Body of pancreas (tissue), 4 donors: ENCODE data around the gene LPP.

Experiments used
- POLR2A ChIP-seq, 3 donors: fragments of 450-650 bp; IDR thresholded peaks; one replicate each; pipeline ENCODE4 v1.6.1; 2016; ENCODE audit warnings: antibody characterized with exemption in 3 of 3, mild to moderate bottlenecking in 2 of 3
- TF ChIP-seq, protein P1 (sequence below), 7 experiments: fragments of 450-650 bp in 4 of 7; fragments of 200-600 bp in 3 of 7; sonication (generic) in 3 of 7; IDR thresholded peaks; one replicate each; pipeline ENCODE4 v1.5.1; 2016 to 2019; ENCODE audit warnings: antibody characterized with exemption in 7 of 7

DNA sequence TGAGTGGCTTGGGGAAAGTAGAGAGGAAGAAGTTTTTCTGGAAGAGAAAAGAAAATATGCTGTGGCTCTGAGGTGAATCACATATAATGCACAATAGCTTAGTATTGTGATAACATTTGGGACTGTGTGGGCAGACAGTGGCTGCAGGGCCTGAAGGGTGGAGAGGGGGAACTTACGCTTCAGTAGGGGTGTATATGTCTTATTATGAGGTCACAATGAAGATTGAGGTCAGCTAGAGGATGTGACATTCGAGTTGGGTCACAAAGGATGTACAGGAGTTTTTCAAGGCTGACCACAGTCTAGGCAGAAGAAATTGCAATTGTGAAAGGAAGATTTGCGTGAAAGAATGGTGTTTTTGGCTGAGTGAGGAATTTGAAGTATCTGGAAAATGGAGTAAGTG lies 414.8 kb downstream of the LPP start:
- TF ChIP-seq, protein P1, sequence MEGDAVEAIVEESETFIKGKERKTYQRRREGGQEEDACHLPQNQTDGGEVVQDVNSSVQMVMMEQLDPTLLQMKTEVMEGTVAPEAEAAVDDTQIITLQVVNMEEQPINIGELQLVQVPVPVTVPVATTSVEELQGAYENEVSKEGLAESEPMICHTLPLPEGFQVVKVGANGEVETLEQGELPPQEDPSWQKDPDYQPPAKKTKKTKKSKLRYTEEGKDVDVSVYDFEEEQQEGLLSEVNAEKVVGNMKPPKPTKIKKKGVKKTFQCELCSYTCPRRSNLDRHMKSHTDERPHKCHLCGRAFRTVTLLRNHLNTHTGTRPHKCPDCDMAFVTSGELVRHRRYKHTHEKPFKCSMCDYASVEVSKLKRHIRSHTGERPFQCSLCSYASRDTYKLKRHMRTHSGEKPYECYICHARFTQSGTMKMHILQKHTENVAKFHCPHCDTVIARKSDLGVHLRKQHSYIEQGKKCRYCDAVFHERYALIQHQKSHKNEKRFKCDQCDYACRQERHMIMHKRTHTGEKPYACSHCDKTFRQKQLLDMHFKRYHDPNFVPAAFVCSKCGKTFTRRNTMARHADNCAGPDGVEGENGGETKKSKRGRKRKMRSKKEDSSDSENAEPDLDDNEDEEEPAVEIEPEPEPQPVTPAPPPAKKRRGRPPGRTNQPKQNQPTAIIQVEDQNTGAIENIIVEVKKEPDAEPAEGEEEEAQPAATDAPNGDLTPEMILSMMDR (IDR thresholded peaks at IDR 0.05) = no peak
- TF ChIP-seq POLR2A (IDR thresholded peaks at IDR 0.05) = no peak
